Measurements from ENCODE around the gene IFT20. TPM values are rescaled to one million over a fixed set of nuclear protein-coding genes. Genes with fewer than 3 reads are reported as not detected.

Gene IFT20
- total RNA-seq, 1 experiment from 2014 or later, result 21.0 TPM

DNA sequence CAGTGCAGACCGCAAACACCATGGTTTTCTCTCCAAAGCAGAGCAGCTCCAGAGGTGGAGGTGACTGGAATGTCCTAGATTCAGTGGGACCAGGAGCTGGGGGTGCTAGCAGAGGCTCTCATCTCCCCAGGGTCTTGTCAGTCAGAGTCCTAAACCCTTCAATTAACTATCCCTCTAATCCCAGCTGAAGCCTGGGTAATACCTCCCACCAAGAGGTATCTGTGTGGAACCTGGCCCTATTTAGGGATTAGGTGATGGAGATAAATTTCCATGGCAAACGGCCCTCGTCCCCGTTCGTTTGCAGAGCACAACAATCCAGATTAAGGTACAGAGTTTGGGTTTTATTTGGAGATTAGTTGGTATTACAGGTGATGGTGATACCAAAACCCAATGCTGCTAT, 27.9 kb upstream of the IFT20 start:
- Histone ChIP-seq H3K79me2 (ENCODE audit: insufficient read depth, low read length) (no peaks in the 10 kb centered on the region), H2BK120ac (ENCODE audit: low read depth, low read length, poor library complexity, severe bottlenecking) (no peak overlapping the region), H3K27me3 (ENCODE audit: insufficient read depth, low read length) (no peaks in the 10 kb centered on the region), H3K14ac (ENCODE audit: insufficient read depth, low read length) (no peak overlapping the region), H4K91ac (ENCODE audit: insufficient read length, low read depth, low read length) (no peak overlapping the region), H4K5ac (ENCODE audit: insufficient read length, low read depth, low read length) (no peak overlapping the region), H4K8ac (replicated peaks; ENCODE audit: insufficient read length, low read depth, low read length) (no peak overlapping the region), H2AFZ (ENCODE audit: low read length) (no peak overlapping the region), H2AK5ac (ENCODE audit: insufficient read length, low read length) (no peak overlapping the region), H4K20me1 (ENCODE audit: control insufficient read depth, insufficient read depth, insufficient read length) (no peaks in the 10 kb centered on the region), H3K56ac (ENCODE audit: insufficient read length, low read depth, low read length) (no peak overlapping the region), H3K79me1 (ENCODE audit: insufficient read depth, low read depth, low read length, poor library complexity, severe bottlenecking) (no peaks in the 10 kb centered on the region), H3K4me1 (ENCODE audit: insufficient read depth, low read length) (no peaks in the 10 kb centered on the region), H2BK5ac (ENCODE audit: insufficient read length, low read length) (no peak overlapping the region), H3K4me2 (ENCODE audit: insufficient read depth, insufficient read length, low read length) (no peak overlapping the region), H3K23ac (ENCODE audit: insufficient read length, low read depth, low read length) (no peak overlapping the region), H2BK12ac (ENCODE audit: insufficient read length, low read depth, low read length) (no peak overlapping the region), H3K9ac (ENCODE audit: extremely low read depth, insufficient read length, low read length) (no peak overlapping the region), H3K9me3 (ENCODE audit: control insufficient read depth, low read depth, low read length) (no peaks in the 10 kb centered on the region), H3K27ac (ENCODE audit: insufficient read length, low read depth, low read length) (no peak overlapping the region), H2BK20ac (ENCODE audit: low read depth, low read length, poor library complexity, severe bottlenecking) (no peak overlapping the region), H3K4ac (ENCODE audit: low read depth, low read length) (no peak overlapping the region), H3T11ph (ENCODE audit: low read length) (no peak overlapping the region), H3K23me2 (ENCODE audit: insufficient read length, low read depth, low read length, poor library complexity, severe bottlenecking) (no peaks in the 10 kb centered on the region), H3K18ac (ENCODE audit: insufficient read length, low read depth, low read length) (no peak overlapping the region), H2BK15ac (ENCODE audit: low read depth, low read length) (no peak overlapping the region)
- H3K27me3 Mint-ChIP-seq (ENCODE audit: low read depth), result no peaks in the 10 kb centered on the region
- no peak overlapping the region for H3K27ac Mint-ChIP-seq
- H3K4me1 Mint-ChIP-seq, result peaks cover 3 to 4% of the 10 kb centered on the region in 2 experiments; a peak in 3 of 4 replicates
- no peak overlapping the region for H3K4me3 Mint-ChIP-seq
- peaks cover 20 to 29% (median 24%) of the 10 kb centered on the region in 3 experiments; a peak in 6 of 7 replicates for H3K36me3 Mint-ChIP-seq (ENCODE audit: insufficient read depth in 1 of 3, low read depth in 3 of 3)
- no peak for TF ChIP-seq CTCF (conservative IDR thresholded peaks at IDR 0.05)
- DNase-seq, result no peak
- no CpG with 5 or more reads among the region's 5 CpGs for WGBS (ENCODE audit: extremely low coverage, insufficient read length, low lambda C conversion rate)
- no peaks in the 10 kb centered on the region; a peak in 1 of 5 replicates for H3K9me3 Mint-ChIP-seq
